Neutrophil (primary cell): Measurements from ENCODE around the gene DOCK11.

Source experiments
- H3K27ac ChIP-seq: fragments of 200-600 bp; sonication (generic); 2 replicates; pipeline ENCODE4 v1.5.1; 2016; ENCODE audit warnings: mild to moderate bottlenecking, moderate library complexity
- H3K27me3 ChIP-seq: fragments of 200-600 bp; sonication (generic); 2 replicates; pipeline ENCODE4 v1.6.0; 2016; ENCODE audit warnings: mild to moderate bottlenecking
- H3K36me3 ChIP-seq: fragments of 200-600 bp; sonication (generic); 2 replicates; pipeline ENCODE4 v1.5.1; 2017
- H3K4me1 ChIP-seq, 2 experiments: fragments of 200-600 bp in 1 of 2; sonication (generic) in 1 of 2; 1 replicate in 1 of 2; 2 replicates in 1 of 2; pipeline versions ENCODE4 v1.5.1 to v1.6.1; 2013 to 2016; ENCODE audit warnings: low read depth in 1 of 2, low read length in 1 of 2, mild to moderate bottlenecking in 1 of 2, moderate library complexity in 1 of 2; ENCODE audit not compliant: control insufficient read depth in 1 of 2, insufficient read depth in 1 of 2
- H3K4me3 ChIP-seq, 2 experiments: fragments of 200-600 bp in 1 of 2; sonication (generic) in 1 of 2; 1 replicate in 1 of 2; 2 replicates in 1 of 2; pipeline ENCODE4 v1.5.1; 2013 to 2016; ENCODE audit warnings: low read depth in 1 of 2, low read length in 1 of 2, mild to moderate bottlenecking in 1 of 2, moderate library complexity in 1 of 2
- H3K9me3 ChIP-seq: fragments of 200-600 bp; sonication (generic); 2 replicates; pipeline ENCODE4 v1.5.1; 2016
- CTCF ChIP-seq: fragments of 200-600 bp; sonication (generic); IDR thresholded peaks from 2 replicates; pipeline ENCODE4 v1.5.1; 2016; ENCODE audit warnings: antibody characterized with exemption

DOCK11 gene

GRCh38 chrX:118566359-118566758, 70.7 kb downstream of the DOCK11 start:
- H3K27ac ChIP-seq = no peak overlapping the region
- no peaks in the 10 kb centered on the region for H3K27me3 ChIP-seq
- peaks cover 71% of the 10 kb centered on the region for H3K36me3 ChIP-seq
- H3K9me3 ChIP-seq = no peaks in the 10 kb centered on the region
- H3K4me3 ChIP-seq = no peak overlapping the region
- no peak for TF ChIP-seq CTCF
- no peaks in the 10 kb centered on the region for H3K4me1 ChIP-seq

- Histone ChIP-seq H3K9me3 (no peaks in the 10 kb centered on the region), H3K27me3 (no peaks in the 10 kb centered on the region), H3K27ac (no peak overlapping the region), H3K36me3 (peaks cover 75% of the 10 kb centered on the region), H3K4me3 (no peak overlapping the region), H3K4me1 (no peaks in the 10 kb centered on the region)
- no peak for TF ChIP-seq CTCF
These were observed 74.1 kb downstream of the DOCK11 start for GRCh38 chrX:118569676-118570075.

GRCh38 chrX:118570209-118570608, 74.6 kb downstream of the DOCK11 start:
- Histone ChIP-seq H3K9me3 (no peaks in the 10 kb centered on the region), H3K27ac (no peak overlapping the region), H3K36me3 (peaks cover 78% of the 10 kb centered on the region), H3K4me1 (no peaks in the 10 kb centered on the region), H3K27me3 (no peaks in the 10 kb centered on the region), H3K4me3 (no peak overlapping the region)
- TF ChIP-seq CTCF = no peak

- H3K27me3 ChIP-seq = no peaks in the 10 kb centered on the region
- no peak for TF ChIP-seq CTCF
- peaks cover 79% of the 10 kb centered on the region for H3K36me3 ChIP-seq
These were observed 76.2 kb downstream of the DOCK11 start for GRCh38 chrX:118571836-118572235.

GRCh38 chrX:118574666-118575065, 79.1 kb downstream of the DOCK11 start:
- H3K36me3 ChIP-seq = peaks cover 95% of the 10 kb centered on the region
- TF ChIP-seq CTCF = no peak

More at GRCh38 chrX:118571836-118572235, 76.2 kb downstream of the DOCK11 start:
- no peaks in the 10 kb centered on the region for H3K9me3 ChIP-seq
- H3K27ac ChIP-seq = no peak overlapping the region
- no peaks in the 10 kb centered on the region for H3K4me1 ChIP-seq
- no peak overlapping the region for H3K4me3 ChIP-seq

GRCh38 chrX:118577041-118577440, 81.4 kb downstream of the DOCK11 start:
- no peak overlapping the region for H3K4me3 ChIP-seq
- H3K27me3 ChIP-seq = no peaks in the 10 kb centered on the region
- H3K27ac ChIP-seq = no peak overlapping the region
- TF ChIP-seq CTCF = no peak
- no peaks in the 10 kb centered on the region for H3K9me3 ChIP-seq
- no peaks in the 10 kb centered on the region for H3K4me1 ChIP-seq
- peaks cover 95% of the 10 kb centered on the region for H3K36me3 ChIP-seq

More at GRCh38 chrX:118574666-118575065, 79.1 kb downstream of the DOCK11 start:
- H3K4me1 ChIP-seq = no peaks in the 10 kb centered on the region
- H3K27me3 ChIP-seq = no peaks in the 10 kb centered on the region
- H3K9me3 ChIP-seq = no peaks in the 10 kb centered on the region
- H3K27ac ChIP-seq = no peak overlapping the region
- H3K4me3 ChIP-seq = no peak overlapping the region
